ENCODE measurements around the gene APBA1. TPM values are rescaled to one million over a fixed set of nuclear protein-coding genes. Genes with fewer than 3 reads are reported as not detected.

Gene APBA1
- total and polyA plus RNA-seq, 5 donors = 3.5 to 9.2 (median 6.2) TPM

DNA sequence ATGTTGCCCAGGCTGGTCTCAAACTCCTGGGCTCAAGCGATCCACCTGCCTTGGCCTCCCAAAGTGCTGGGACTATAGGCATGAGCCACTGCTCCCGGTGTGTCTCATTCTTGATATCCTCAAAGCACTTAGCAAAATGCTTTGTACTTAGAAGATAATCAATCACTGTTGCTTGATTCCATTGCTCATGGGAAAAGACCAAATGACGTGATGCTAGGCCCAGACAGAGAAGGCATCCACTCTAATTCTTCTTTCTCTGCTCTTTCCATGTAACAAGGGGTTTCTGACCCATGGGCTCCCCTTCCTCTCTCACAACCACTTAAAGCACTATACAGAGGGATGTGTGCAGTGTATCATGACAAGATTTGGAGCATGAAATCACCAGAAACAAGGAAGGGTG, 83.0 kb downstream of the APBA1 start:
- ATAC-seq (no peak), DNase-seq (no peak)
- Histone ChIP-seq H3K27ac (ENCODE audit: low read length) (no peak overlapping the region), H3K4me1 (ENCODE audit: control insufficient read depth, insufficient read depth, low read length) (peaks cover 4% of the 10 kb centered on the region), H3K9me3 (ENCODE audit: control insufficient read depth, low read length) (no peaks in the 10 kb centered on the region), H3K4me3 (ENCODE audit: low read length) (no peak overlapping the region), H3K27me3 (ENCODE audit: control insufficient read depth, insufficient read depth) (no peaks in the 10 kb centered on the region)
- WGBS = 93% methylated on average over 3 of the region's 3 CpGs
- intact Hi-C loops (cut with DNase I) = no loop called here

DNA sequence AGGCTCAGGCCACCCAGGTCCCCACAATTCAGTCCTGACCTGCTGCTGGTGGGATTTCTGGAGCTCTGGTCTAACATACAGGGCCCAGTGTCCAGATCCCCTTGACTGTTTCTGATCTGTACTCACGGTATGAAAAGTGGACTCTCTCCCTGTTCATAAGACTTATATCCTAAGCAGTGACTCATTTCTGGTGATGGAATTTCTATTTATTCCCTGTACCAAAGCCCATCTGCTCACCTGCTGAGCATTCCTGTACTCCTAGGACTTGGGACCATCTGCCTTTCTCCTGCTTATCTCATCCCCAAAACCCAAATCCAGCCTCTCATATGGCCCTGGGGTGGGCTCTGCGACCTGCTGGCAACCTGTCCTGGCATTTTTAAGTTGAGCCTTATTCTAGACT, 86.6 kb downstream of the APBA1 start:
- 80% methylated on average over 2 of the region's 2 CpGs for WGBS
- intact Hi-C loops (cut with DNase I) = no loop called here
- H3K27me3 ChIP-seq (ENCODE audit: control insufficient read depth, insufficient read depth) = no peaks in the 10 kb centered on the region
- no peak overlapping the region for H3K4me3 ChIP-seq (ENCODE audit: low read length)
- H3K27ac ChIP-seq (ENCODE audit: low read length) = no peak overlapping the region
- peaks cover 4% of the 10 kb centered on the region for H3K4me1 ChIP-seq (ENCODE audit: control insufficient read depth, insufficient read depth, low read length)
- DNase-seq (no peak), ATAC-seq (no peak)
- no peaks in the 10 kb centered on the region for H3K9me3 ChIP-seq (ENCODE audit: control insufficient read depth, low read length)

DNA sequence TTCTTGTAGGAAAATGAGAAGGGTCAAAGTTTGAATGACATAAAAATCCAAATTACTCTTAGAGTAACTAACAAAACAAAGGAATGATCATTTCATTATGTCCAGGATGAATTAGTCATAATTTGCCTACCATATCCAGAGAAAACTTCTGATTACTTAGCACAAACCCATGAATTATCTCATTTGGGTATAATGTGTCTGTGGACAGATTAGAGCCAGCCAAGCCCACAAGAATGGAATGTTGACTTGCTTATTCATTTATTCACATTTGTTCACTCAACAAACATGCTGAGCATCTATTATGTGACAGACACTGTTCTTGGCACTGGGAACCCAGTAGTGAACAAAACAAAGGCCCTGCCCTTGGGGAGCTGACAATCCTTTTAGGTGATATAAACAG, 87.4 kb downstream of the APBA1 start:
- intact Hi-C loops (cut with DNase I) = no loop called here
- Histone ChIP-seq H3K4me3 (ENCODE audit: low read length) (no peak overlapping the region), H3K9me3 (ENCODE audit: control insufficient read depth, low read length) (no peaks in the 10 kb centered on the region), H3K27ac (ENCODE audit: low read length) (no peak overlapping the region), H3K27me3 (ENCODE audit: control insufficient read depth, insufficient read depth) (no peaks in the 10 kb centered on the region), H3K4me1 (ENCODE audit: control insufficient read depth, insufficient read depth, low read length) (peaks cover 1% of the 10 kb centered on the region)
- DNase-seq = no peak
- no peak for ATAC-seq

DNA sequence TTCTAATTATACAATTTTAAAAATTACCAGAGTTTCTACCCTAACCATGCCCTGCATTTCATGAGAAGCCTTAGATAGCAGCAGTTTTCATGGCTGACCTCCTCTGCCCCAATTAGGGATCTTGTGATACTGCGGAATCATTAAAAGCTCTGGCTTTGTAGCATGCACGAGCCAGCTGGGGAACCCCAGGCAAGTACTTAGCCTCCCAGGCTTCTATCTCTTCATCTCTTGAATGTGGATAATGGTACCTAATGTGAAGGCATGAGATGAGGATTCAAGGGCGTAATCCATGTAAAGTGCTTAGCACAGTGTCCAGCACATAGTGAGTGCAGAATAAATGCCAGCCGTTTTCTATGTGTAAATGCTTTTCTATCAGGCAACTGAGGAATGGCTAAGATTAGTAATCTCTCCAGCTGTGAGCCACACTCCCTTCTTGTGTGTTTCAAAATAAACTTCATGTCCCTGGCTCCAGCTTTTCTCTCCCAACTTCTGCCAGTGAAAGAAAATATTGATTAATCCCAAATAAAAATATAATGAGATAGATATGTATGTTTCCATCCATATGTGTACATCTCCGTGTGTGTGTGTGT, 88.4 kb downstream of the APBA1 start:
- intact Hi-C loops (cut with DNase I) = no loop called here
- H3K4me3 ChIP-seq (ENCODE audit: low read length) = no peak overlapping the region
- no peaks in the 10 kb centered on the region for H3K9me3 ChIP-seq (ENCODE audit: control insufficient read depth, low read length)
- 59% methylated on average over 5 of the region's 5 CpGs for whole genome bisulfite sequencing
- no peak for DNase-seq
- ATAC-seq = no peak
- H3K27me3 ChIP-seq (ENCODE audit: control insufficient read depth, insufficient read depth) = no peaks in the 10 kb centered on the region
- H3K27ac ChIP-seq (ENCODE audit: low read length) = no peak overlapping the region
- peaks cover 1% of the 10 kb centered on the region for H3K4me1 ChIP-seq (ENCODE audit: control insufficient read depth, insufficient read depth, low read length)

DNA sequence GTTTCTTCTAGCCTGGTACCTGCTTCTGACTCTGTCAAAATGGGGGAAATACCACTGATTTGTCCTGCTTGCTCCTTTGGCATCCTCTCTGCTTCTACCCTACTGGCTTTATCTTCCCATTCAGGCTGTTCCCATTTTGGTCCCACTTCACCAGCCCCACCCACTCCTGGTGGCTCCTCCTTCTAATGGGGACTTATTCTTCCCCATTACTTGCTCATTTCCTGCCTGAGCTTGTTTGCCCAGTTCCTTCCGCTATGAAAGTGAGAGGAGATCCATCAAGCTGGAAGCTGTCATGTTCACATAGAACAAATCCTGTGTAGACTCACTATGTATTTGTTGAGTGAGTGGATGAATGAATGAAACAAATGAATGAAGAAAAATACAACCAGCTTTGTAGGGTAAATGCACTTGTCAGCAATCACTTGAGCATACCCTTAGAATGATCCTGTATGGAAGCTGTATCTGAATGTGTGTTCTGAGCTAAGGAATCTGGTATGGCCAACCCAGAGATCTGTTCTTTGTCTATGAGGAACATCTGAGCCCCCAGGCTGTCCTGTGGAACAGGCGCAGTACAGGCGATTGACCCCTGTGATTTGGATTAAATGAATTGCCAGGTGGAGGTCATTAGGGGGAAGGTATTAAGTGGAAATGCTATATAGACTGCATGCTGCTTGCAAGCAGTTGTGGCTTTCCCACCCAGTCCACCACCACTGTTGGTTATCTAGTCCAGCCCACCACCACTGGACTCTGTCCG, 89.5 kb downstream of the APBA1 start:
- DNase-seq (peak in 2 of 3 donors; percentile 27 to 66), ATAC-seq (peak; percentile 36 to 49)
- WGBS = 90% methylated on average over 4 of the region's 4 CpGs
- Histone ChIP-seq H3K27me3 (ENCODE audit: control insufficient read depth, insufficient read depth) (no peaks in the 10 kb centered on the region), H3K4me3 (ENCODE audit: low read length) (no peak overlapping the region), H3K9me3 (ENCODE audit: control insufficient read depth, low read length) (no peaks in the 10 kb centered on the region), H3K4me1 (ENCODE audit: control insufficient read depth, insufficient read depth, low read length) (peaks cover 1% of the 10 kb centered on the region), H3K27ac (ENCODE audit: low read length) (no peak overlapping the region)
- intact Hi-C loops (cut with DNase I) = no loop called here

DNA sequence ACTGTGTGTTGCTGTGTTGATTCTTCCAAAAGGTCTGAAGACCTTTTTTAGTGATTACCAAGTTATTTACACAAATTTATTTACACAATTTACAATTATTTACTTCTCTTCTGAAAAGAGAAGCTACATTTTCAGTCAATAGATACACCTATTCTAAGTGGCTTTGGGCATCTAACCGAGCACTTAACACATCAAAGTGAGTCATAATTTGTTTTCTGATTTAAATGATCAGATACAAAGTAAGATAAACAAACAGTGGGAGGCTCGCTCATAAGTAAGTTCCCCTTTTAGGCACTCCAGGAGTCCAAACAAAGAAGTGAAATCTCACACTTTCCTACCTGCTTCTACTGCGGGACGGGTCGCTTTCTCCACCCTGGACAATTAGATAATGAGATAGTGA, 90.2 kb downstream of the APBA1 start:
- H3K27me3 ChIP-seq (ENCODE audit: control insufficient read depth, insufficient read depth) = no peaks in the 10 kb centered on the region
- intact Hi-C loops (cut with DNase I) = no loop called here
- H3K27ac ChIP-seq (ENCODE audit: low read length) = no peak overlapping the region
- no peaks in the 10 kb centered on the region for H3K9me3 ChIP-seq (ENCODE audit: control insufficient read depth, low read length)
- H3K4me1 ChIP-seq (ENCODE audit: control insufficient read depth, insufficient read depth, low read length) = peaks cover 1% of the 10 kb centered on the region
- ATAC-seq = no peak
- 82% methylated on average over 5 of the region's 5 CpGs for WGBS
- no peak overlapping the region for H3K4me3 ChIP-seq (ENCODE audit: low read length)
- no peak for DNase-seq

DNA sequence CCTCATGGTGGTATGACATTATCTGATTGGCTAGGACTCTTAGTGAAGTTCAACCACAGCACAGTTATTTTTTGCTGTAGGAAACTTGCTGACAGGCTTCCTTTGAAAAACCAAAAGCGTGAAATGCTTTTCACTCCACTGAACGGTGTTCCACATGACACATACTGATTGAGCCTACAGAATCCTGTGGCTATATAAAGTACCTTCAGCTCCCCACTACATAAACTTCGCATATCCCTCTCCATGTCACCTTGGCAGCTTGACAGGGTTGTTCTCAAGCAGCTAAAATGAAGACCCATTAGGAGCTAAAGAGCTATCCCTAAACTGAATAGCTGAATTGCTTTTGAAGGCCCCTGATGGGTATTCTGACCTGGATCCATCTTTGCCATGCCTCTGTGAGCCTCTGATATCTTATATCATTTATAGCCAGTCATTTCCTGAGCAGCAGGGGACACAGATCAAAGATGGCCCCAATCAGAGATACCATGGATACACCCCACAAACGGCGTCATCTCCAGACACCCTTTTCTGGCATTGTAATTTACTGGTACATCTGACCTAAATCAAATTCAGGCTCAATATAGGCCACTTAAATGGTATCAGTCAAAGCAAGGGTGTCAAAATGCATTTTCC, 91.5 kb downstream of the APBA1 start:
- no peak overlapping the region for H3K4me3 ChIP-seq (ENCODE audit: low read length)
- H3K4me1 ChIP-seq (ENCODE audit: control insufficient read depth, insufficient read depth, low read length) = peaks cover 1% of the 10 kb centered on the region
- no peaks in the 10 kb centered on the region for H3K27me3 ChIP-seq (ENCODE audit: control insufficient read depth, insufficient read depth)
- H3K27ac ChIP-seq (ENCODE audit: low read length) = no peak overlapping the region
- intact Hi-C loops (cut with DNase I) = no loop called here
- WGBS = 40% methylated on average over 5 of the region's 5 CpGs
- H3K9me3 ChIP-seq (ENCODE audit: control insufficient read depth, low read length) = no peaks in the 10 kb centered on the region
- DNase-seq (no peak), ATAC-seq (peak; percentile 9 to 19)

DNA sequence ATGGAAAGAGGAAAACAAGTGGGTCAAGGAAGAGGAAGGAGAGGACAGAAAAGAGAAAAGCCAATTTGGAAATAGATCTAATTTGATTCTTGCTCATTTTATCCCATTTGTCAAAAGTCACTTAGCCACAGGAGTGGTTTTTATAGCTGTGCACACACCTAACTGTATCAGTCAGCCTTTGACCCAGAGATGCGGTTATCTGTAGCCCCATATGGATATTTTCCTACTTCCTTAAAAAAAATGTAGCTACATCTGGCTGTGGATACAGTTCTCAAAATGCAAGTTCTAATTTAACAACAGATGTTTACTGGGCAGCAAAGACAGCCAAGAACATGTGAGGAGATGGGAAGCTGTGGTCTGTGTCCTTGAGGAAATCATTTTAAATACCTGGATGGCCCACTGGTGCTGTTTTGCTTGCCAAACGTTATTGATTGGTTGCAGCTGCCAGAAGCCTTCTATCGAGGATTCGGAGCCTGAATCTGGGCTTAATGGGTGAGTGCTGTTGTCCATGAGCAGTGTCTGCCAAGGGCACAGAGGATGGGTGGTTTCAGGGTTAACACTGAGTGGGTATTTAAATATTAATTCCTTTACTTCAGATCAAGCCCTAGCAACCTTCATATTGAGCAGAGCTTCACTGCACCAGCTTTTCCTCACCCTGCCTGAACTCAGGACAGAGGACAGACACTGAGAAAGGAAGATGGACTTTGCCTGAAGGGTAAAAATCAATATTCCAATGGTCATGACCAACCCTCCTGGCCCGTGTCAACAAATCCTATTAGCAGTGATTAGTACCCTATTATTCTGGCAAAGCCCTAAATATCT, 92.2 kb downstream of the APBA1 start:
- H3K27me3 ChIP-seq (ENCODE audit: control insufficient read depth, insufficient read depth) = no peaks in the 10 kb centered on the region
- intact Hi-C loops (cut with DNase I) = no loop called here
- 46% methylated on average over 5 of the region's 5 CpGs for WGBS
- H3K4me3 ChIP-seq (ENCODE audit: low read length) = no peak overlapping the region
- DNase-seq (no peak), ATAC-seq (peak in 1 of 2 donors; percentile 12)
- H3K9me3 ChIP-seq (ENCODE audit: control insufficient read depth, low read length) = no peaks in the 10 kb centered on the region
- peaks cover 1% of the 10 kb centered on the region for H3K4me1 ChIP-seq (ENCODE audit: control insufficient read depth, insufficient read depth, low read length)
- H3K27ac ChIP-seq (ENCODE audit: low read length) = no peak overlapping the region

DNA sequence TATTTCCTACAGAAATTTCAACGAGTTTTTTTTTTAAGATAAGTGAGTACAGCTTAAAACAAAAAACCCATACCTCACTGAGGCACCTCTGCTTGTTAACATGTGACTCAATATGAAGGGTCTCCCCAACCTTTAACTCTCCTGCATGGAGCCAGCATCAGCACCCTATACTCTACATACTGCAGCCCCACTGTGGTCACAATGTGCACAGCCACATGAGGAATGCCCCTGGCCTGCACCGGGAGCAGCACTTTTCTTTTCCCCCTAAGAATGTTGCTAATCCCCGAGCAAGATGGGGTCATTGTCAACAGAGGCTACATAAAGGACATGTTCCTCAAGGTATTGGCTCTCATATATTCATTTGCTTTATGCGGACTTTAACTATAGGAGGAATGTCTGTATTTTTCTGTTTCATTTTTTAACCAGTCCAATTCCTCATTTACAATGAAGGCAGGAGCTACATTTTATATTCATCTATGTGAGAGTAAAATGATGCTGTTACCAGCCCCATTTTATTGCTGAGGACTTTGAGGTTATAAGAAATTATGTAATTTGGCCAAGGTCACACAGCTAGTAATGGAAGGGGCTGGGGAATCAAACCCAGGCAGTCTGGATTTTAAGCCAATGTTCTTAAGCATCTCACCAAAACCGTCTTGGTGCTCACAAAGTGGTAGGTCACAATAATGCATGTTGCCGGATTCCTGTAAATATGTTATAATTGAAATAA, 93.0 kb downstream of the APBA1 start:
- no peaks in the 10 kb centered on the region for H3K9me3 ChIP-seq (ENCODE audit: control insufficient read depth, low read length)
- intact Hi-C loops (cut with DNase I) = no loop called here
- peaks cover 1% of the 10 kb centered on the region for H3K4me1 ChIP-seq (ENCODE audit: control insufficient read depth, insufficient read depth, low read length)
- 75% methylated on average over 6 of the region's 6 CpGs for WGBS
- no peak overlapping the region for H3K4me3 ChIP-seq (ENCODE audit: low read length)
- ATAC-seq (no peak), DNase-seq (no peak)
- H3K27ac ChIP-seq (ENCODE audit: low read length) = no peak overlapping the region
- H3K27me3 ChIP-seq (ENCODE audit: control insufficient read depth, insufficient read depth) = no peaks in the 10 kb centered on the region

DNA sequence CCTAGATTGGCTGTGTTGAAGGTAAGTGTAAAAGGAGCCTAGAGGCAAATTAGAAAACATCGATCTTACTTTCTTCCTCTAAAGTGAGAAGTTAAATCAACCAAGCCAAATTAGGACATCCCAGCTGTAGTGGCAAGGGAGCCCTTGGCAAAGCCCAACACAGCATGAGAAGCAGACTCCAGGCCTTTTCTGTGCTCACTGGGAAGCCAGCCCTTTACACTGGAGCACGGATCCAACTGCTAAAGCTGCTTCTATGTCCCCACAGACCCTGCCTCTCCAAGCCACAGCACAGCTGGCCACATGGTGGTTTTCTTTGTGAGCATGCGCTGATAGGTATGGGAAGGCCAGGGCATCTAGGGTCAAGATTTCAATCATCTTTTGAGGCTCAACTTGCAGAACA, 94.1 kb downstream of the APBA1 start:
- peaks cover 1% of the 10 kb centered on the region for H3K4me1 ChIP-seq (ENCODE audit: control insufficient read depth, insufficient read depth, low read length)
- no peak overlapping the region for H3K27ac ChIP-seq (ENCODE audit: low read length)
- no peaks in the 10 kb centered on the region for H3K27me3 ChIP-seq (ENCODE audit: control insufficient read depth, insufficient read depth)
- WGBS = 60% methylated on average over 3 of the region's 3 CpGs
- no peak overlapping the region for H3K4me3 ChIP-seq (ENCODE audit: low read length)
- no peaks in the 10 kb centered on the region for H3K9me3 ChIP-seq (ENCODE audit: control insufficient read depth, low read length)
- DNase-seq (peak; percentile 35 to 79 (median 73)), ATAC-seq (peak; percentile 65 to 80)
- intact Hi-C loops (cut with DNase I) = no loop called here

Data from right cardiac atrium (tissue), 5 donors.